Uterus (tissue), 2 donors: ENCODE measurements around the gene MYH2.

Experiments
- POLR2A ChIP-seq, 2 donors: fragments of 450-650 bp; IDR thresholded peaks; one replicate each; pipeline ENCODE4 v1.6.1; 2016; ENCODE audit warnings: antibody characterized with exemption in 2 of 2, mild to moderate bottlenecking in 1 of 2, moderate library complexity in 1 of 2
- TF ChIP-seq, protein P1 (sequence below), 4 experiments: fragments of 200-600 bp in 2 of 4; fragments of 450-650 bp in 2 of 4; sonication (generic) in 2 of 4; IDR thresholded peaks; one replicate each; pipeline ENCODE4 v1.5.1; 2016 to 2019; ENCODE audit warnings: antibody characterized with exemption in 4 of 4, mild to moderate bottlenecking in 2 of 4, moderate library complexity in 1 of 4

GRCh38 chr17:10526517-10526916, 22.9 kb downstream of the MYH2 start:
- TF ChIP-seq POLR2A (IDR thresholded peaks at IDR 0.05) = no peak
- TF ChIP-seq, protein P1, sequence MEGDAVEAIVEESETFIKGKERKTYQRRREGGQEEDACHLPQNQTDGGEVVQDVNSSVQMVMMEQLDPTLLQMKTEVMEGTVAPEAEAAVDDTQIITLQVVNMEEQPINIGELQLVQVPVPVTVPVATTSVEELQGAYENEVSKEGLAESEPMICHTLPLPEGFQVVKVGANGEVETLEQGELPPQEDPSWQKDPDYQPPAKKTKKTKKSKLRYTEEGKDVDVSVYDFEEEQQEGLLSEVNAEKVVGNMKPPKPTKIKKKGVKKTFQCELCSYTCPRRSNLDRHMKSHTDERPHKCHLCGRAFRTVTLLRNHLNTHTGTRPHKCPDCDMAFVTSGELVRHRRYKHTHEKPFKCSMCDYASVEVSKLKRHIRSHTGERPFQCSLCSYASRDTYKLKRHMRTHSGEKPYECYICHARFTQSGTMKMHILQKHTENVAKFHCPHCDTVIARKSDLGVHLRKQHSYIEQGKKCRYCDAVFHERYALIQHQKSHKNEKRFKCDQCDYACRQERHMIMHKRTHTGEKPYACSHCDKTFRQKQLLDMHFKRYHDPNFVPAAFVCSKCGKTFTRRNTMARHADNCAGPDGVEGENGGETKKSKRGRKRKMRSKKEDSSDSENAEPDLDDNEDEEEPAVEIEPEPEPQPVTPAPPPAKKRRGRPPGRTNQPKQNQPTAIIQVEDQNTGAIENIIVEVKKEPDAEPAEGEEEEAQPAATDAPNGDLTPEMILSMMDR (IDR thresholded peaks at IDR 0.05) = no peak
